Right atrium auricular region (tissue), 2 donors: ENCODE data around the gene URGCP. TPM values are rescaled to one million over a fixed set of nuclear protein-coding genes. Genes with fewer than 3 reads are reported as not detected.

ENCODE experiments used
- DNase-seq: peaks from one replicate; pipeline ENCODE4 v3.0.0-alpha.2; 2019; ENCODE audit warnings: low spot score
- H3K27ac ChIP-seq, 2 donors: fragments of 200-600 bp; sonication (generic); 1 replicate in 1 of 2; 2 replicates in 1 of 2; pipeline ENCODE4 v1.5.1; 2016 to 2019
- H3K27me3 ChIP-seq, 2 donors: fragments of 200-600 bp; sonication (generic); one replicate each; pipeline versions ENCODE4 v1.5.1 to v1.6.0; 2017 to 2019
- H3K36me3 ChIP-seq: fragments of 200-600 bp; sonication (generic); one replicate; pipeline ENCODE4 v1.5.1; 2016
- H3K4me1 ChIP-seq, 2 donors: fragments of 200-600 bp; sonication (generic); one replicate each; pipeline versions ENCODE4 v1.5.1 to v1.6.0; 2017 to 2019
- H3K4me3 ChIP-seq, 2 donors: fragments of 200-600 bp; sonication (generic); 1 replicate in 1 of 2; 2 replicates in 1 of 2; pipeline ENCODE4 v1.5.1; 2017 to 2019; ENCODE audit warnings: mild to moderate bottlenecking in 1 of 2, moderate library complexity in 1 of 2
- H3K9me3 ChIP-seq, 2 donors: fragments of 200-600 bp; sonication (generic); one replicate each; pipeline ENCODE4 v1.5.1; 2019
- CTCF ChIP-seq, 2 donors: fragments of 200-600 bp; sonication (generic); IDR thresholded peaks; one replicate each; pipeline ENCODE4 v1.5.1; 2019; ENCODE audit warnings: antibody characterized with exemption in 2 of 2
- total RNA-seq, 2 donors: library from RNA; depleted of rRNA; stranded (reverse); fragments of >200 nt; gene quantifications; one replicate each; pipeline ENCODE4 v1.1.0, GENCODE V29; 2016

URGCP gene
- total RNA-seq, 2 donors from 2014 or later, result 26.4 to 30.9 TPM

GRCh38 chr7:43944286-43944685 is 37.9 kb upstream of the URGCP start:
- DNase-seq, result no peak
- Histone ChIP-seq H3K36me3 (peaks cover 16% of the 10 kb centered on the region), H3K4me3 (no peak overlapping the region), H3K27me3 (no peaks in the 10 kb centered on the region), H3K4me1 (no peaks in the 10 kb centered on the region), H3K9me3 (no peaks in the 10 kb centered on the region), H3K27ac (no peak overlapping the region)
- TF ChIP-seq CTCF (IDR thresholded peaks at IDR 0.05), result no peak

- Histone ChIP-seq H3K36me3 (peaks cover 19% of the 10 kb centered on the region), H3K4me3 (no peak overlapping the region), H3K27me3 (no peaks in the 10 kb centered on the region), H3K9me3 (no peaks in the 10 kb centered on the region), H3K27ac (no peak overlapping the region), H3K4me1 (no peaks in the 10 kb centered on the region)
- TF ChIP-seq CTCF (IDR thresholded peaks at IDR 0.05), result no peak
- DNase-seq, result no peak
Observed at GRCh38 chr7:43943417-43944187, 37.2 kb upstream of the URGCP start.

- no peak for DNase-seq
- Histone ChIP-seq H3K9me3 (no peaks in the 10 kb centered on the region), H3K4me3 (no peak overlapping the region), H3K4me1 (no peaks in the 10 kb centered on the region), H3K36me3 (peaks cover 19% of the 10 kb centered on the region), H3K27me3 (no peaks in the 10 kb centered on the region), H3K27ac (no peak overlapping the region)
- no peak for TF ChIP-seq CTCF (IDR thresholded peaks at IDR 0.05)
Observed at GRCh38 chr7:43942997-43943396, 36.6 kb upstream of the URGCP start.

GRCh38 chr7:43942250-43942649 is 35.9 kb upstream of the URGCP start:
- DNase-seq, result no peak
- no peak overlapping the region for H3K4me3 ChIP-seq
- H3K27ac ChIP-seq, result no peak overlapping the region
- no peaks in the 10 kb centered on the region for H3K27me3 ChIP-seq
- H3K4me1 ChIP-seq, result no peaks in the 10 kb centered on the region
- no peak for TF ChIP-seq CTCF (IDR thresholded peaks at IDR 0.05)
- H3K36me3 ChIP-seq, result peaks cover 13% of the 10 kb centered on the region
- no peaks in the 10 kb centered on the region for H3K9me3 ChIP-seq

DNA sequence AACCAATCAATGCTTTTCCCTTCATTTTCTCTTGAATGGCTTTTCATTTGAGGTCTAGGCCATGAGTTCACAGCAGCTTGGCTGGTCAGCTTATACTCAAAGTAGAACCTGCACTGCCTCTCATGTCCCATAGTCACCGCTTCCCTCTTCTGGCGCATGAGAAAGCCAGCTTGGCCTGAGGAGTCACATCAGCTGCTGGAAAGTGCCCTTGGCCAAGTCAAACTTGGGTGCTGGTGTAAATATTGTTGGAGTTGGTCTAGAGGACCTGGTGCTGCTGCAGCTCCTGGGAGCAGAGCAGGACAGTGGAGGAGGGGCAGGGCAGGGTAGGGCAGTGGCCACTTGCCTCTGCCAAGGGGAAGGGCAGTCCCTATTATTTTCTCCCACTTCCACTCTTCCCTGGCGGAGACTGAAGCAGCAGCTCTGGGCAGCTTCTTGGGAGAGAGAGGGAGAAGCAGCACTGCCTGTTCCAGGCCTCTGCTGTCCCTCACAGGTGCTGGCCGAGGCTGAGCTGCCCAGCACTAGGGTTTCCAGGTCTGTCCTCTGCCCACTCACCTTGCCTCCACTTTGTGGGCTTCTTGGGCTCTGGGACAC is 32.6 kb upstream of the URGCP start:
- no peaks in the 10 kb centered on the region for H3K9me3 ChIP-seq
- H3K36me3 ChIP-seq, result peaks cover 13% of the 10 kb centered on the region
- H3K27me3 ChIP-seq, result no peaks in the 10 kb centered on the region
- DNase-seq, result no peak
- TF ChIP-seq CTCF (IDR thresholded peaks at IDR 0.05), result no peak
- H3K4me3 ChIP-seq, result no peak overlapping the region
- H3K27ac ChIP-seq, result no peak overlapping the region
- no peaks in the 10 kb centered on the region for H3K4me1 ChIP-seq
